Jurkat, Clone E6-1 (cell line): ENCODE data around the gene SLC44A4.
A peak's percentile ranks its signal among the peaks of the same experiment; 100 is the strongest.
"Not testable (repeated sequence)": the region's sequence is repeated elsewhere in the genome, so short reads cannot be mapped to it uniquely, and the experiment has no call there.

Experiments used
- DNase-seq: peaks from one replicate; pipeline ENCODE4 v3.0.0-alpha.2; 2011; ENCODE audit warnings: low read depth, low spot score
- H3K4me3 ChIP-seq: 2 replicates; pipeline ENCODE4 v1.5.1; 2011; ENCODE audit warnings: mild to moderate bottlenecking, low read length, control low read depth, moderate library complexity

SLC44A4 gene

DNA sequence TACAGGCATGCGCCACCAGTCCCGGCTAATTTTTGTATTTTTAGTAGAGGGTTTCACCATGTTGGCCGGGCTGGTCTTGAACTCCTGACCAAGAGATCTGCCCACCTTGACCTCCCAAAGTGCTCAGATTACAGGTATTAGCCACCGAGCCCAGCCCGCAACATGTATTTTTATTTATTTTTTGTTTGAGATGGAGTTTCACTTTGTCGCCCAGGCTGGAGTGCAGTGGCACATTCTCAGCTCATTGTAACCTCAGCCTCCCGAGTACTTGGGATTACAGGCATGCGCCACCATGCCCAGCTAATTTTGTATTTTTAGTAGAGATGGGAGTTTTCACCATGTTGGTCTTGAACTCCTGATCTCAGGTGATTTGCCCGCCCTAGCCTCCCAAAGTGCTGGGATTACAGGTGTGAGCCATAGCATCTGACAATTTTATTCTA lies 40.7 kb downstream of the SLC44A4 start:
- DNase-seq, H3K4me3 ChIP-seq: not testable (repeated sequence)

- peak overlapping the region; percentile 99 for H3K4me3 ChIP-seq
- DNase-seq = no peak
Measured at GRCh38 chr6:31837369-31838113, 41.3 kb downstream of the SLC44A4 start.

- no peak for DNase-seq
- peak overlapping the region; percentile 99 for H3K4me3 ChIP-seq
Measured at GRCh38 chr6:31836474-31837368, 42.1 kb downstream of the SLC44A4 start.

DNA sequence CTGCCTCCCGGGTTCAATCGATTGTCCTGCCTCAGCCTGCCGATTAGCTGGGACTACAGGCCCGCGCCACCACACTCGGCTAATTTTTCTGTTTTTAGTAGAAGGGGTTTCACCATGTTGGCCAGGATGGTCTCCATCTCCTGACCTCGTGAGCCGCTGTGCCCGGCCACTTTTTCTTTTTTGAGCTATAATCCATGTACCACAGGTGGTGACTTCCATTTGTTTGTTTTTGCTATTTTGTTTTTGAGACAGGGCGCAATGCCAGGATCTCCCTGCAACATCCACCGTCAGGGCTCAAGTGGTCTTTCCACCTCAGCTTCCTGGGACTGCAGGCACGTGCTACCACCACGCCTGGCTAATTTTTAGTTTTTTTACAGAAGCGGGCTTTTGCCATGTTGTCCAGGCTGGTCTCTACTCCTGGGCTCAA lies 42.7 kb downstream of the SLC44A4 start:
- no peak for DNase-seq
- peak overlapping the region; percentile 99 for H3K4me3 ChIP-seq

DNA sequence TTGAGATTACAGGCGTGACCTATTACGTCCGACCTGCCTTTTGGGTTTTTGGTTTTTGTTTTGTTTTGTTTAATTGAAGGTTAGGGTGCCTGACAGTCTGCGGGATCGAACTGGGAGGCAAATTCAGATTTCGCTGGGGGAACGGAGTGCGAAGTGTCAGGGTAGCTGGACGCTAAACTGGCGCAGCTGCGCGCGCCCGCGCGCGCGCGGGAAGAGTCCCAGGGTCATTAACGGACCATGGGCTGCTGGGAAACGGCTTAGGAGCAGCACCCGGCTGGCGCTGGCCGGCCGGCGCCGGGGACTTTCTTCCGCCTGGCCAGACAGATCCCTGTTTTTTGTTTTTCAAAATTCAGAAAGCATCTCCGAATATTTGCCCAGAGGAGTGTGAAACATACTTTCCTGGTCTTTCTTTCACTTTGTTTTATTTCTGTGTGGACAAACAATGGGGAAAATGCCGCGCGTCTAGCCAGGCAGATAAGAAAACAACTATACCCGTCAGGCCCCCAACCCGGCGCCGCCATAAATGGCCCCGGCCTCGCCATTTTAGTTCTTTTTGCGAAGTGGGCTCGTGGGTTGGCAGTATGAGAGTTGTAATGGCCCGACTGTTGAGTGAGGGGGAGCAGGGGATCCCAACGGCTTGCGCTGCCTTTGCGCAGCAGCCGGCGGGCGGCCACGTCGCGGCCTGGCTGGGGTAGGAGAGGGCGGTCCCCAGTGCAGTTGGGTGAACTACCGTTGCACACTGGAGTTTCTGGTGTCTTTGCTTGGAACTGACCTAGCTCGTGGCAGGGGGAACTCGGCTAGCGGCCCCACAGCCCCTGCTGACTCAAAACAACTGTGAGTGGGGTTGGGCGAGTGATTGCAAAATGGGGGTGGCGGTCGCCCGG lies 44.2 kb downstream of the SLC44A4 start:
- peak overlapping the region; percentile 99 for H3K4me3 ChIP-seq
- DNase-seq = peak; percentile 81

DNA sequence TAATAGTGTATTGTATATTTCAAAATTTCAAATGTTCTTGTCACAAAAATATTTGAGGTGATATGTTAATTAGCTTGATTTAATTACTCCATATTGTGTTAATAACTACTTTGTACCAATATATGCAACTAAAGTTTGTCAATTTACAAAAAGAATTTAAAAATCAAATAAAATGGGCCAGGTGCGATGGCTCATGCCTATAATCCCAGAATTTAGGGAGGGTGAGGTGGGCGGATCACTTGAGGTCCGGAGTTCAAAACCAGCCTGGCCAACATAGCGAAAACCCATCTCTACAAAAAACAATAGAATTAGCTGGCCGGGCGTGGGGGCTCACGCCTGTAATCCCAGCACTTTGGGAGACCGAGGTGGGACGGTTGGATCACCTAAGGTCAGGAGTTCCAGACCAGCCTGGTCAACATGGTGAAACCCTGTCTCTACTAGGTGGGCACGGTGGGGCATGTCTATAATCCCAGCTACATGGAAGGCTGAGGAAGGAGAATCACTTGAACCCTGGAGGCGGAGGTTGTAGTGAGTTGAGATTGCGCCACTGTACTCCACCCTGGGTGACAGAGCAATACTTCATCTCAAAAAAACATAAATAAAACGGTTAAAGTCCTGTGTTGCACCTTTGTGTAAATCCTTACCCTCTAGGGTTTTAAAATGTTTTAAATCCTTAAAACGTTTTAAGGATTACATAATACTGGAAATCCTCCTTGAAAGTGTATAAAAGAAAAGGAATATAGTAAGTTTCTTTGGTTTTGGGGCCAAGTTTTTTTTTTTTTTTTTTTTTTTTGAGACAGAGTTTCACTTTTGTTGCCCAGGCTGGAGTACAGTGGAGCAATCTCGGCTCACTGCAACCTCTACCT lies 47.2 kb downstream of the SLC44A4 start:
- DNase-seq = no peak
- H3K4me3 ChIP-seq = no peak overlapping the region

- DNase-seq = no peak
- peak overlapping the region; percentile 51 for H3K4me3 ChIP-seq
Measured at GRCh38 chr6:31830886-31831335, 47.9 kb downstream of the SLC44A4 start.

GRCh38 chr6:31829633-31830283 lies 49.0 kb downstream of the SLC44A4 start:
- peak overlapping the region; percentile 51 for H3K4me3 ChIP-seq
- DNase-seq = peak; percentile 60

GRCh38 chr6:31827286-31828079 lies 51.3 kb downstream of the SLC44A4 start, which contains the start of gene HSPA1B:
Gene HSPA1B, plus strand, starts transcription at chr6:31827738. Its CDS starts 213 bp downstream, at chr6:31827951.
- peak within 1 kb of the TSS; percentile 54 for H3K4me3 ChIP-seq
- peak; percentile 92 for DNase-seq

GRCh38 chr6:31826793-31827285 lies 52.0 kb downstream of the SLC44A4 start:
- DNase-seq = no peak
- H3K4me3 ChIP-seq = peak overlapping the region; percentile 54

DNA sequence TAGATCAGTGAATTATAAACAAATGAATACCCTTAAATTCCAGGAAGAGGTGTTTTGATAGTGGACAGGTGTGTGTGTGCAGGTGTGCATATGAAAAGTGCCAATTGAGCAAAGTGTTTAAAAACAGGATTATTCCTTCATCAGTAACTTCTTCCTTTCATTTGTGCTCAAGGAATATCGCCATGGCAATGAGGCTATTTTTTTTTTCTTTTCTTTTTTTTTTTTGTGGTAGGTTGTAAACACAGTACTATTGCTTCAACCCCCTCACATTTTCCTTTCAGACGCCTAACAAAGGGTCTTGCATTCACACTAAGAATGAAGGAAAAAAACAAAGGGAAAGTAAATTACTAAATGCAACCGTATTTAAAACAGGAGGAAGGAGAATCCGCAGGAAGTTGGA lies 53.2 kb downstream of the SLC44A4 start:
- DNase-seq = no peak
- H3K4me3 ChIP-seq = no peak overlapping the region

DNA sequence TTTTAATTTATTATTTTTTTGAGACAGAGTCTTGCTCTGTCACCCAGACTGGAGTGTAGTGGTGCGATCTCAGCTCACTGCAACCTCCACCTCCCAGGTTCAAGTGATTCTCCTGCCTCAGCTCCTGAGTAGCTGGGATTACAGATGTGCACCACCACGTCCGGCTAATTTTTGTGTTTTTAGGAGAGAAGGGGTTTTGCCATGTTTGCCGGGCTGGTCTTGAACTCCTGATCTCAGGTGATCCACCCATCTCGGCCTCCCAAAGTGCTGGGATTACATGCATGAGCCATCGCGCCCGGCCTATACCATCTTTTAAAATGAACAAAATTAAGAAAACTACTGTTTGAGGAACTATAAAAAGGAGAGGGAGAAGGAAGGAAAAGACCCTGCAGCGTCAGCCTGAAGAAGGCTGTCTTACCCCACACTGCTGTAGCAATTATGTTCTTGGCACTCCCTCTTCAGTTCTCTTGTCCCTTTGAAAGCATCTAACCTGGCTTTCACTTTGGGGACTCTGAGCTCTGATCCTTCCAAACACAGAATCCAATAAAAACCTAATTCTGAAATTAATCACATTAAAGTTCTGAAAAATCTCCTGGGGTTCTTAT lies 55.1 kb downstream of the SLC44A4 start:
- H3K4me3 ChIP-seq, DNase-seq: not testable (repeated sequence)

DNA sequence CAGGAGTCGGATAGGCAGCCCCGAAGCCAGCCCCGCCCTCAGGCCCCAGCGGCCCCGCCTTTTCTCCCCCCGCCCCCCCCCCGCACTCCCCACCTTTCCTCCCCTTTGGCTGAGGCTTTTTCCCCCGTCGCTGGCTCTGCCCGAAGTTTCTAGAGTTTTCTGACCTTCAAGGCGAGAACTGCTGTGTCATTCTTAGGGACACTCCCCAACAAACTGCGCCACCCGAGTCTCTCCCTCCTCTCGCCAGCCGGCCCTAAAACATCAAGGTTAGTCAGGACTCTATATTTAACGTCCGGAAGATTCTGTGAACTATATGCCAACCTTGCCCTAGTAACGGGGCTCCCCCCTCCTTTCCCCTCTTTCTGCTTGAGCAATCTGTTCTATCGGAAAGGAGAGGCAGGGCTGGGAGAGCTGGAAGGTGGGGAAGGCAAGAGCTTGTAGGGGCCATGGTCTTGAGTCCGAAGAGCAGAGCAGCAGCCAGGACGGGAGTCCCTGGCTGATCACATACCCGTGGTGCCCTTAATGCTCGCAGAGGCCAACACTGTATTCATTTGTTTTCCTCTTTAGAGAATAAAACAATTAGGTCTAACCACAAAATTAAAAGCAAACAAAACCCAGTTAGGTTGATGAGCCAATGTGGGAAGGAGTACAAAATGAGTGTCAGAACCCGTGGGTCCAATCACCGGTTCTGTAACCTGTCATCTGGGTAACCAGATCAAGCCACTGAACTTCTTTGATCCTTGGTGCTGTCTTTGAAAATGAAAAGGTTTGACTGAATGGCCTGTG lies 56.6 kb downstream of the SLC44A4 start:
- H3K4me3 ChIP-seq = no peak overlapping the region

GRCh38 chr6:31821301-31822035 lies 57.3 kb downstream of the SLC44A4 start:
- DNase-seq = no peak
- no peak overlapping the region for H3K4me3 ChIP-seq

More for the DNA sequence above, 56.6 kb downstream of the SLC44A4 start:
- DNase-seq = no peak

- not testable (repeated sequence) for H3K4me3 ChIP-seq
Measured at GRCh38 chr6:31820399-31820798, 58.4 kb downstream of the SLC44A4 start.

More at GRCh38 chr6:31820399-31820798, 58.4 kb downstream of the SLC44A4 start:
- not testable (repeated sequence) for DNase-seq
